HCT116 (cell line): ENCODE results near the gene COG6.

Source experiments
- EZH2 ChIP-seq: fragments of 200-600 bp; sonication (generic); IDR thresholded peaks from 2 replicates; pipeline ENCODE4 v1.6.1; 2017; ENCODE audit warnings: antibody characterized with exemption, mixed run types
- JUND ChIP-seq: IDR thresholded peaks from 2 replicates; pipeline ENCODE4 v1.6.1; 2012
- POLR2A ChIP-seq: IDR thresholded peaks from 2 replicates; pipeline ENCODE4 v1.7.0; 2011; ENCODE audit warnings: borderline replicate concordance; ENCODE audit not compliant: insufficient read depth, insufficient read length; ENCODE audit errors: extremely low read depth
- POLR2AphosphoS5 ChIP-seq: IDR thresholded peaks from 2 replicates; pipeline ENCODE4 v1.6.1; 2011; ENCODE audit warnings: mild to moderate bottlenecking, low read depth, low read length, moderate library complexity
- SIN3A ChIP-seq: IDR thresholded peaks from 2 replicates; pipeline ENCODE4 v1.6.1; 2012; ENCODE audit warnings: low read depth
- TCF7L2 ChIP-seq: IDR thresholded peaks from 2 replicates; pipeline ENCODE4 v1.7.0; 2011; ENCODE audit warnings: borderline replicate concordance, inconsistent platforms; ENCODE audit not compliant: insufficient read depth, insufficient read length; ENCODE audit errors: extremely low read depth
- YY1 ChIP-seq: IDR thresholded peaks from 2 replicates; pipeline ENCODE4 v1.6.1; 2011; ENCODE audit warnings: low read length, low read depth, moderate library complexity, mild to moderate bottlenecking; ENCODE audit not compliant: insufficient replicate concordance; ENCODE audit errors: extremely low read depth
- TF ChIP-seq, protein P1 (sequence below), 3 experiments: fragments of 200-600 bp in 1 of 3; sonication (generic) in 1 of 3; IDR thresholded peaks in 2 of 3; conservative IDR thresholded peaks in 1 of 3; 2 replicates each; pipeline ENCODE4 v1.5.1; 2012 to 2017; ENCODE audit warnings: low read depth in 2 of 3, low read length in 2 of 3, antibody characterized with exemption in 1 of 3, borderline replicate concordance in 1 of 3, control low read depth in 1 of 3, mild to moderate bottlenecking in 1 of 3, mixed read lengths in 1 of 3, mixed run types in 1 of 3, moderate library complexity in 1 of 3; ENCODE audit not compliant: insufficient read depth in 1 of 3

DNA sequence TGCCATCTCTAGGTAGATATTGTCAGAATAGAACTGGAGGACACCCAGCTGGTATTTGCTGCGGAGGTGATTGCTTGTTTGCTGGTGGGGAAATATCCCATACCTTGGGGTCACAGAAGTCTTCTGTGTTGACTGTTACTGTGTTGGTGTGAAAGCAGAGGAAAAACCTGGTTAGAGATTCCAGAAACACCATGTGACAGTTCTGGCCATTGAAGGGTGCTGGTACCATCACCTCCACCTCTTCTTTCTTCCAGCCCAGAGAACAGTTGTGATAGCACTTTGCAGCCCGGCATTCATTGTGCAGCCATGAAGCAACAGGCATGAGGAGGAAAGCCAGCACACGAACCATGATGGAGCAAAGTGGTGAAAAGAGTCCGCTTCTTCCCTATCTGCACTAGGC lies 47.6 kb upstream of the COG6 start:
- TF ChIP-seq SIN3A, result no peak
- TF ChIP-seq, protein P1, sequence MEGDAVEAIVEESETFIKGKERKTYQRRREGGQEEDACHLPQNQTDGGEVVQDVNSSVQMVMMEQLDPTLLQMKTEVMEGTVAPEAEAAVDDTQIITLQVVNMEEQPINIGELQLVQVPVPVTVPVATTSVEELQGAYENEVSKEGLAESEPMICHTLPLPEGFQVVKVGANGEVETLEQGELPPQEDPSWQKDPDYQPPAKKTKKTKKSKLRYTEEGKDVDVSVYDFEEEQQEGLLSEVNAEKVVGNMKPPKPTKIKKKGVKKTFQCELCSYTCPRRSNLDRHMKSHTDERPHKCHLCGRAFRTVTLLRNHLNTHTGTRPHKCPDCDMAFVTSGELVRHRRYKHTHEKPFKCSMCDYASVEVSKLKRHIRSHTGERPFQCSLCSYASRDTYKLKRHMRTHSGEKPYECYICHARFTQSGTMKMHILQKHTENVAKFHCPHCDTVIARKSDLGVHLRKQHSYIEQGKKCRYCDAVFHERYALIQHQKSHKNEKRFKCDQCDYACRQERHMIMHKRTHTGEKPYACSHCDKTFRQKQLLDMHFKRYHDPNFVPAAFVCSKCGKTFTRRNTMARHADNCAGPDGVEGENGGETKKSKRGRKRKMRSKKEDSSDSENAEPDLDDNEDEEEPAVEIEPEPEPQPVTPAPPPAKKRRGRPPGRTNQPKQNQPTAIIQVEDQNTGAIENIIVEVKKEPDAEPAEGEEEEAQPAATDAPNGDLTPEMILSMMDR (IDR thresholded peaks at IDR 0.05 in 2 of 3, conservative IDR thresholded peaks at IDR 0.05 in 1 of 3; ENCODE audit: borderline replicate concordance in 1 of 3, insufficient read depth in 1 of 3, low read depth in 2 of 3, low read length in 2 of 3), result no peak
- no peak for TF ChIP-seq JUND
- no peak for TF ChIP-seq POLR2AphosphoS5
- no peak for TF ChIP-seq EZH2
- TF ChIP-seq TCF7L2, result no peak
- TF ChIP-seq YY1, result no peak
- TF ChIP-seq POLR2A, result no peak
